Endothelial cell (in vitro differentiated cells): Measurements from ENCODE around the gene CTNNBL1. TPM values are rescaled to one million over a fixed set of nuclear protein-coding genes. Genes with fewer than 3 reads are reported as not detected.
A peak's percentile ranks its signal among the peaks of the same experiment; 100 is the strongest.

Experiments
- DNase-seq: peaks from one replicate; pipeline ENCODE4 v3.0.0; 2021; ENCODE audit warnings: low spot score
- H3K27ac Mint-ChIP-seq: one replicate; pipeline ENCODE4 v1.8.0; 2021; ENCODE audit warnings: mixed read lengths, inconsistent platforms; ENCODE audit not compliant: unreplicated experiment
- H3K27me3 Mint-ChIP-seq: one replicate; pipeline ENCODE4 v1.8.0; 2021; ENCODE audit warnings: mild to moderate bottlenecking, moderate library complexity, mixed read lengths, inconsistent platforms; ENCODE audit not compliant: unreplicated experiment
- H3K36me3 Mint-ChIP-seq: one replicate; pipeline ENCODE4 v1.8.0; 2021; ENCODE audit warnings: mild to moderate bottlenecking, low read depth, mixed read lengths, inconsistent platforms; ENCODE audit not compliant: unreplicated experiment
- H3K4me1 Mint-ChIP-seq: one replicate; pipeline ENCODE4 v1.8.0; 2021; ENCODE audit warnings: mild to moderate bottlenecking, mixed read lengths, inconsistent platforms; ENCODE audit not compliant: unreplicated experiment
- H3K4me3 Mint-ChIP-seq: one replicate; pipeline ENCODE4 v1.8.0; 2021; ENCODE audit warnings: mild to moderate bottlenecking, mixed read lengths, inconsistent platforms; ENCODE audit not compliant: unreplicated experiment
- H3K9me3 Mint-ChIP-seq: one replicate; pipeline ENCODE4 v1.8.0; 2021; ENCODE audit warnings: mixed read lengths, inconsistent platforms; ENCODE audit not compliant: unreplicated experiment
- CTCF ChIP-seq: fragments of 200-600 bp; sonication (generic); IDR thresholded peaks from one replicate; pipeline ENCODE4 v1.5.0; 2021; ENCODE audit warnings: antibody characterized with exemption; ENCODE audit not compliant: unreplicated experiment
- total RNA-seq: library from RNA; stranded (reverse); fragmentation: NEBNext Ultra II Directional; extraction: Animal tissue kit (Norgen Biotek cat#: 25700); gene quantifications from one replicate; pipeline ENCODE4 v1.2.1, GENCODE V29; 2021; ENCODE audit not compliant: unreplicated experiment

The CTNNBL1 gene
- total RNA-seq, 1 donor from 2014 or later = 84.8 TPM

GRCh38 chr20:37845241-37845681 is 151.4 kb downstream of the CTNNBL1 start:
- Mint-ChIP-seq H3K4me3 (no peak overlapping the region), H3K9me3 (no peaks in the 10 kb centered on the region), H3K27ac (no peak overlapping the region), H3K4me1 (no peaks in the 10 kb centered on the region), H3K27me3 (no peaks in the 10 kb centered on the region), H3K36me3 (peaks cover 17% of the 10 kb centered on the region)
- DNase-seq = no peak
- no peak for TF ChIP-seq CTCF

- no peak overlapping the region for H3K27ac Mint-ChIP-seq
- H3K27me3 Mint-ChIP-seq = no peaks in the 10 kb centered on the region
- H3K9me3 Mint-ChIP-seq = no peaks in the 10 kb centered on the region
- H3K4me1 Mint-ChIP-seq = no peaks in the 10 kb centered on the region
- no peak for DNase-seq
- no peak overlapping the region for H3K4me3 Mint-ChIP-seq
- TF ChIP-seq CTCF = no peak
- H3K36me3 Mint-ChIP-seq = peaks cover 11% of the 10 kb centered on the region
These were observed 152.0 kb downstream of the CTNNBL1 start for GRCh38 chr20:37845878-37846277.

- H3K27ac Mint-ChIP-seq = no peak overlapping the region
- no peaks in the 10 kb centered on the region for H3K4me1 Mint-ChIP-seq
- H3K4me3 Mint-ChIP-seq = no peak overlapping the region
- H3K36me3 Mint-ChIP-seq = peaks cover 10% of the 10 kb centered on the region
- no peaks in the 10 kb centered on the region for H3K27me3 Mint-ChIP-seq
- no peak for DNase-seq
- no peak for TF ChIP-seq CTCF
- no peaks in the 10 kb centered on the region for H3K9me3 Mint-ChIP-seq
These were observed 152.7 kb downstream of the CTNNBL1 start for GRCh38 chr20:37846573-37846972.

GRCh38 chr20:37848706-37849105 is 154.9 kb downstream of the CTNNBL1 start:
- no peak for TF ChIP-seq CTCF
- Mint-ChIP-seq H3K9me3 (no peaks in the 10 kb centered on the region), H3K27ac (no peak overlapping the region), H3K4me3 (peak overlapping the region; percentile 1), H3K36me3 (peaks cover 14% of the 10 kb centered on the region), H3K4me1 (no peaks in the 10 kb centered on the region), H3K27me3 (no peaks in the 10 kb centered on the region)
- DNase-seq = no peak

- H3K4me3 Mint-ChIP-seq = peak overlapping the region; percentile 1
These were observed 155.3 kb downstream of the CTNNBL1 start for GRCh38 chr20:37849156-37849555.

More at GRCh38 chr20:37849156-37849555, 155.3 kb downstream of the CTNNBL1 start:
- Mint-ChIP-seq H3K4me1 (no peaks in the 10 kb centered on the region), H3K36me3 (peaks cover 14% of the 10 kb centered on the region), H3K27me3 (no peaks in the 10 kb centered on the region), H3K9me3 (no peaks in the 10 kb centered on the region), H3K27ac (no peak overlapping the region)
- DNase-seq = no peak
- TF ChIP-seq CTCF = no peak
